PC-9 (cell line): ENCODE data around the gene SLC46A3.

ENCODE experiments used
- CTCF ChIP-seq: fragments of 200-600 bp; sonication (generic); conservative IDR thresholded peaks from 2 replicates; pipeline ENCODE4 v1.6.1; 2017; ENCODE audit warnings: mixed run types, antibody characterized with exemption, mild to moderate bottlenecking, moderate library complexity
- EZH2 ChIP-seq: fragments of 200-600 bp; sonication (generic); IDR thresholded peaks from 2 replicates; pipeline ENCODE4 v1.8.0; 2017; ENCODE audit warnings: antibody characterized with exemption, low read depth

GRCh38 chr13:28751175-28751960, 32.6 kb upstream of the SLC46A3 start:
- TF ChIP-seq CTCF (no peak), EZH2 (no peak)
